GM19372 (cell line): ENCODE results near the gene ACTR6.
A peak's percentile ranks its signal among the peaks of the same experiment; 100 is the strongest.

Experiments used
- ATAC-seq: cut with Tn5 transposase; IDR thresholded peaks from one replicate; pipeline ENCODE4 v1.9.1; 2021; ENCODE audit warnings: mild to moderate bottlenecking, low read depth, moderate library complexity; ENCODE audit not compliant: unreplicated experiment

ACTR6 gene

DNA sequence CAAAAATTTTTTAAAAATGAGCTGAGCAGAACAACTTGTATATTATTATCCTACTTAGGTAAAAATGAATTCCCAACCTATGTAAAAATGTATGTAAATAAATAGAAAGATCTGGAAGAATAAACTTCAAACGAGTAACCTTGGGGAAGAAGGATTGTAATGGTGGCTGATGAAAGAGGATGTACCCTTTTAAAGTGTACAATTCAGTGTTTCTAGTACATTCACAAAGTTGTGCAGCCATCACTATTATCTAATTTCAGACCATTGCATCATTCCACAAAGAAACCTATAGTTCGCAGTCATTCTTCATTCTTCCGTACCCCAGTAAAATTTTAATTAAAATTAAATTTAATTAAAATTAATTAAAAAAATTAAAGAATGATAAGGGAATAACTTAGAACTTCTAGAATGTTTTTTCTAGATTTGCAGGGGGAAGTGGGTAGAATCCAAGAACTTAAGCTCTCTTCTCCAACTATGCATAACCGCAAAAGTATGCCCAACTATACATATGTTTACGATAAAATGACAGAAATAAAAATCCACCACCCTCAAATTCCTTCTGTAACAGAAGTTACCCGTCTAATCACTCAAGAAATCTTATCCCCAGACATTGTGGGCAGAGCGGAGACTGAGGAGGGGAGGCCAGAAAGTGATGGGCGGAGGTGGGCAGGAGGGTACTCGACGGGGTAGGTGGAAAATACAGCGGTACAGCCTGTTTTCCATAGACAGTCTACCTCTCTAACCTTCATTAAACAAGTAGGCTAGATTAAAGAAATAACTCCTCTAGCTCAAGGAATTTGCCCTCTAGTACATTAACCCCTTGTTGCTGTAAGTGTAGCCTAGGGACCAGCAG lies 65.3 kb downstream of the ACTR6 start:
- peak; percentile 5 for ATAC-seq

DNA sequence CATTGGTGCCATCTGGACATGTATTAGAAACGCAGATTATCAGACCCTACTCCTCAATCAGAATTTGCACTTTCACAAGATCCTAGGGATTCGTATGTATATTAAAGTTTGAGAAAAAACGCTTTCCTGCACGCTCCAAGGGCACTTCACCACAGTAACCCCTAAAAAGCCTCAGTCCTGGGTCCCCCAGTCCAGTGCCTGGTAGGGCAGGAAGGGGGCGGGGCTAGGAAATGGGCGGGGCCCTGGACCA lies 65.9 kb downstream of the ACTR6 start:
- ATAC-seq = peak; percentile 79

DNA sequence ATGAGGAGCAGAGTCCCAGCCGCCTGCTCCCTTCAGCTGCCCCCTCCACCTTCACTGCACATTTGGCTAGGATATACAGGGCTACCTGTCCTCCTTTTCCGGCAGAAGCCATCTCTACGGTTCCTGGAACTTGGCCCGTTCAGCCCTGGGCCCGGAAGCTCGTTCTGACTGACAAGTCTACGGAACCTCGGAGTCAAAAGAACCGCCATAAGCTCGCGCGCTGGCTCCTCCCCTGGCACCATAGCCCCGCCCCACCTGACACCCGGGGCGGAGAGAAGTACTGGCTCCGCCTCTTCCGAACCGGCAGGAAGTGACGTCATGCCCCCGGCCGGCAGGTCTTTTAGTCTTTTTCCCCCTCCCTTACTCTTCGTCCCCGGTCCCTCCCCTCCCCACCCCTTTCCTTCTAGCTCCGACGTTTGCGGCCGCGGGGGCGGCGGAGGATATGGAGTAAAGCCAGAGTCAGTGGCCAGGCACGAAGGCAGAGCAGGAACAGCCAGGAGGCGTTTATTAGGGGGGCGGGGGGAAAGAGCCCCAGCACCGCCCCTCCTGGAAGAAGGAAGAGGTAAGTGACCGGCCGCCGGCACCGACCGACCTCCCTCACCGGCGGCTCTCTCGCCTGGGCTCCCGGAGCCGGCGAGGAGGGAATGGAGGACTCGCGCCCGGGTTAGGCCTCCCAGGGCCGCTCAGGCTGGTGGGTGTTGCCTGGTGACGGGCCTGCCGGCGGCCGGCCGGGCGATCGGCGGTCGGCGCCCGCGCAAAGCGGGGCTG lies 66.4 kb downstream of the ACTR6 start, which contains the start of the genes DEPDC4 and SCYL2:
TSS of gene DEPDC4 (minus strand) at position 245 of the 768 bp plus-strand sequence. CDS start at position 242, 3 bp downstream.
TSS of gene SCYL2 (plus strand) at position 343 of the 768 bp plus-strand sequence. CDS start 15,794 bp downstream, outside the sequence.
- ATAC-seq = peak; percentile 89

DNA sequence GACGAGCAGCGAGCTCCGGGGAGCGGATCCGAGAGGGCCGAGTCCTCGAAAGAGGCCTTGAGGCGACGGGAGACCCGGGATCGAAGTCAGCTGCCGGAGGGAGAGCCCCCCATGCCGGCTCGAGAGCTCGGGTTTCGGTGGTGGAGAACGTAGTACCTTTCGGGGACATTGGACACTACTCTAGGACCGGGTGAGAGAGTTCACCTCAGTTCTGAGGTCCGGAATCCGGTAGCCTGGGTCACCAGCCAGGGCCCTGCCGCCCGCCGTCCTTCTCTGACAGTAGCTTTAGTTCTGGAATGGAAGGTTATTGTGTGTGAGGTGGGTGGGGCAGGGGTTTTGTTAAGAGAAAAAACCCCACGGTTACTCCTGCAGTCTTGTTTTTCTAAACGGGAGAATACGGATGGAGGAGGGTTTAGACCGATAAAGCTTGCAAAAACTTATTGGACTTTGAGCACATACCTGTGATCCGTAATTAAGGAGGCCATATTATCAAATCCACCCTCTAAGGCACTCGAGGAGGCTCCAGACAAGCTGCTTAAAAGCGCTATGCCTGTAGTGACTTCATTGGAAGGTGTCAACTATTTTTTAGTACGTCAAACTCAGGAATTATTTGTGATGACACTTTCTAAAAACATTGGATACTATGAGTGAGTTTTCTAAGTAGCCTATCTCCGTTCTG lies 67.1 kb downstream of the ACTR6 start:
- peak; percentile 3 for ATAC-seq

DNA sequence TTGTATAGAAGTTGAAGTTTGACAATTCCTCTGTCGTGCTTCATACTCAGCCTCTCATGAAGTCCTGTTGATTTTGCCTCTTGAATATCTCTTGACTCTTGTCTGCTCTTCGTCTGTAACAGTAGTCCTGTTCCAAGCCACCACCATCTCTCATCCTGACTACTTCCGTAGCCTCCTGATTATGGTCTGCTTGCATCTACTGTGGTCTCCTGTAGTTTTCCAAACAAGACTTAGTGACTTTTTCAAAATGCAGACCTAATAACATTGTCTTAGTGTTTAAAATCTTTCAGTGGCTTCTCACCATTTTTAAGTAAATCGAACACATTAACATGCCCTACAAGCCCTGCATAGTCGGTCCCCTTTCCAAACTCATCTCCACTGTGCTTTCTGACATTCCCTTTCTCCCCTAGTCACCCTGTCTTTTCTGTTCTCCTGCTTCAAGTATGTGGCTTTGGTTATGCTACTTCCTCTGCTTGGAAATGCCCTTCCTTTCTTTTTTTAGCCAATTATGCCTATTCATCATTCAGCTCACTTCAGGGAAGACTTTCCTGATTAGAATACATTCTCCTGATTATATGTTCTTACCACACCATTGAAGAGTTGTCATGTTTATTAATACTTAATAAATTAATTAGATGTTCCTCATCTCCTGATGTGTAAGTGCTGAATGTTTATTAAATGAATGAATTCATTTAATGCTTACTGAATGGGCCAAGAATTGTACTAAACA lies 68.4 kb downstream of the ACTR6 start:
- ATAC-seq = no peak

DNA sequence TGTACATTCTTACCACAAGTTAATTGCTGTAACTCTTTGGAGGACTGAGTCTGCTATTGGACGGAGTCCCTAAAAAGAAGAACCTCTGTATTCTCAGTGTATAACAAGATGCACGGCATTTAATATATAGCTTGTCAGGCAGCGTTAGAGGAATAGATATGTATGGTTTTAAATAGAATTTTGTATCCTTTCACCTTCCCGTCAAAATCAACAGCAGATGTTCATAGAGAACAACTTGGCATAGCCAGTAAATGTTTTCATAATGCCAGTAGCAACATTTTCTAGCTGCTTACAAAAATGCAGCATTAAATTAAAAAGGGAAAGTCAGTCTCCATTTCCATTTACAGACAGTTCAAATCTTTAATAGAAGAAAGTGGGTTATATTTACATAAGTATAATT lies 73.2 kb downstream of the ACTR6 start:
- ATAC-seq = no peak
